Peyer's patch (tissue), 4 donors: ENCODE results near the gene PAN3. TPM values are rescaled to one million over a fixed set of nuclear protein-coding genes. Genes with fewer than 3 reads are reported as not detected.

Experiments
- DNase-seq, 3 donors: peaks; one replicate each; pipeline ENCODE4 v3.0.0-alpha.2; 2017 to 2019
- H3K27ac ChIP-seq, 4 donors: fragments of 200-600 bp; sonication (generic); one replicate each; pipeline ENCODE4 v1.5.1; 2016 to 2019
- H3K27me3 ChIP-seq, 2 donors: fragments of 200-600 bp; sonication (generic); one replicate each; pipeline ENCODE4 v1.5.1; 2019
- H3K36me3 ChIP-seq, 3 donors: fragments of 200-600 bp; sonication (generic); one replicate each; pipeline ENCODE4 v1.5.1; 2016 to 2019
- H3K4me1 ChIP-seq, 4 donors: fragments of 200-600 bp; sonication (generic); one replicate each; pipeline ENCODE4 v1.5.1; 2016 to 2019
- H3K4me3 ChIP-seq, 4 donors: fragments of 200-600 bp; sonication (generic); 1 replicate in 3 of 4; 2 replicates in 1 of 4; pipeline ENCODE4 v1.5.1; 2016 to 2019; ENCODE audit warnings: mild to moderate bottlenecking in 1 of 4
- H3K9me3 ChIP-seq, 4 donors: fragments of 200-600 bp; sonication (generic); one replicate each; pipeline ENCODE4 v1.5.1; 2016 to 2019; ENCODE audit warnings: mild to moderate bottlenecking in 1 of 4
- CTCF ChIP-seq, 6 experiments: fragments of 450-650 bp in 4 of 6; fragments of 200-600 bp in 2 of 6; sonication (generic) in 1 of 6; IDR thresholded peaks; one replicate each; pipeline ENCODE4 v1.5.1; 2017 to 2019; ENCODE audit warnings: antibody characterized with exemption in 6 of 6, mild to moderate bottlenecking in 3 of 6, moderate library complexity in 1 of 6
- POLR2A ChIP-seq, 2 donors: fragments of 450-650 bp; IDR thresholded peaks; one replicate each; pipeline ENCODE4 v1.5.1; 2017; ENCODE audit warnings: antibody characterized with exemption in 2 of 2, mild to moderate bottlenecking in 2 of 2, moderate library complexity in 2 of 2
- total RNA-seq, 4 donors: library from RNA; depleted of rRNA; stranded (reverse); fragments of >200 nt; gene quantifications; one replicate each; pipeline ENCODE4 v1.1.0, GENCODE V29; 2016

Gene PAN3
- total RNA-seq, 4 donors from 2014 or later, result 30.6 to 67.7 (median 48.5) TPM

- DNase-seq, result no peak
- Histone ChIP-seq H3K27ac (no peak overlapping the region), H3K4me1 (no peaks in the 10 kb centered on the region), H3K9me3 (no peaks in the 10 kb centered on the region), H3K4me3 (no peak overlapping the region), H3K36me3 (peaks cover 0 to 9% (median 0%) of the 10 kb centered on the region in 3 donors), H3K27me3 (no peaks in the 10 kb centered on the region)
- TF ChIP-seq CTCF (IDR thresholded peaks at IDR 0.05), result no peak
- TF ChIP-seq POLR2A (IDR thresholded peaks at IDR 0.05), result no peak
Observed at GRCh38 chr13:28245465-28245864, 107.1 kb downstream of the PAN3 start.

- TF ChIP-seq POLR2A (IDR thresholded peaks at IDR 0.05) (no peak), CTCF (IDR thresholded peaks at IDR 0.05) (no peak)
- no peaks in the 10 kb centered on the region for H3K27me3 ChIP-seq
- no peak for DNase-seq
Observed at GRCh38 chr13:28246891-28247290, 108.5 kb downstream of the PAN3 start.

GRCh38 chr13:28248080-28248479 is 109.7 kb downstream of the PAN3 start:
- Histone ChIP-seq H3K4me3 (no peak overlapping the region), H3K4me1 (no peaks in the 10 kb centered on the region), H3K27me3 (no peaks in the 10 kb centered on the region), H3K27ac (no peak overlapping the region), H3K36me3 (peaks cover 0 to 3% (median 0%) of the 10 kb centered on the region in 3 donors), H3K9me3 (no peaks in the 10 kb centered on the region)
- TF ChIP-seq CTCF (IDR thresholded peaks at IDR 0.05), result no peak
- no peak for TF ChIP-seq POLR2A (IDR thresholded peaks at IDR 0.05)
- no peak for DNase-seq

More at GRCh38 chr13:28246891-28247290, 108.5 kb downstream of the PAN3 start:
- H3K4me1 ChIP-seq, result no peaks in the 10 kb centered on the region
- H3K9me3 ChIP-seq, result no peaks in the 10 kb centered on the region
- H3K27ac ChIP-seq, result no peak overlapping the region
- peaks cover 0 to 3% (median 0%) of the 10 kb centered on the region in 3 donors for H3K36me3 ChIP-seq
- no peak overlapping the region for H3K4me3 ChIP-seq

GRCh38 chr13:28250542-28250941 is 112.2 kb downstream of the PAN3 start:
- DNase-seq, result no peak
- no peaks in the 10 kb centered on the region for H3K36me3 ChIP-seq
- no peak for TF ChIP-seq POLR2A (IDR thresholded peaks at IDR 0.05)
- TF ChIP-seq CTCF (IDR thresholded peaks at IDR 0.05), result no peak
- no peaks in the 10 kb centered on the region for H3K4me1 ChIP-seq
- no peaks in the 10 kb centered on the region for H3K9me3 ChIP-seq
- H3K27me3 ChIP-seq, result no peaks in the 10 kb centered on the region
- no peak overlapping the region for H3K27ac ChIP-seq
- no peak overlapping the region for H3K4me3 ChIP-seq

- DNase-seq, result no peak
- H3K27me3 ChIP-seq, result no peaks in the 10 kb centered on the region
- H3K27ac ChIP-seq, result no peak overlapping the region
- peaks cover 0 to 5% (median 0%) of the 10 kb centered on the region in 3 donors for H3K36me3 ChIP-seq
- H3K9me3 ChIP-seq, result no peaks in the 10 kb centered on the region
- no peaks in the 10 kb centered on the region for H3K4me1 ChIP-seq
- H3K4me3 ChIP-seq, result no peak overlapping the region
- TF ChIP-seq CTCF (IDR thresholded peaks at IDR 0.05) (no peak), POLR2A (IDR thresholded peaks at IDR 0.05) (no peak)
Observed at GRCh38 chr13:28251466-28251865, 113.1 kb downstream of the PAN3 start.

GRCh38 chr13:28252547-28252946 is 114.2 kb downstream of the PAN3 start:
- peaks cover 0 to 14% (median 0%) of the 10 kb centered on the region in 3 donors for H3K36me3 ChIP-seq
- H3K27ac ChIP-seq, result no peak overlapping the region
- no peaks in the 10 kb centered on the region for H3K27me3 ChIP-seq
- H3K9me3 ChIP-seq, result no peaks in the 10 kb centered on the region
- no peaks in the 10 kb centered on the region for H3K4me1 ChIP-seq
- DNase-seq, result no peak
- TF ChIP-seq CTCF (IDR thresholded peaks at IDR 0.05), result no peak
- no peak for TF ChIP-seq POLR2A (IDR thresholded peaks at IDR 0.05)
- H3K4me3 ChIP-seq, result no peak overlapping the region
